ENCODE results near the gene TNNT1. TPM values are rescaled to one million over a fixed set of nuclear protein-coding genes. Genes with fewer than 3 reads are reported as not detected.

Gene TNNT1
- total and polyA plus RNA-seq, 2 experiments from 2014 or later = 11.5 to 32.1 TPM

DNA sequence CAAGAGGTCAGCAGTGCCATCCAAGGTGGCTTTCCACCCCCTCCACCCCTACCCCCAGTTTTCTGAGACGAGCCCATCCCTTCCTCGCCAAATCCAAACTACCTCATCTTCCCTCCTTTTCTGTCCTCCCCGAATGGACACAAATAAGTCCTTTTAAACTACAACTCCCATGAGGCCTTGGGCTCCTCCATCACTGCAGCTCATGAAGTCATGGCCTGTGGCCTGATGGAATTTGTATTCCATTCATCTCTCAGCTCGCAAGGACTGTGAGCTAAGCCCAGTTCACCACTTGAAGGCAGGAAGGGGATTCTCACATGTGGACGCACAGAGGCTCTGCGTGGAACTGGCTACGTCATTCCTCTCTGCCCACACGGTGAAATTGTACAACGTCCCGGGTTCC lies 47.8 kb upstream of the TNNT1 start:
- no peaks in the 10 kb centered on the region for H3K9me2 ChIP-seq (replicated peaks; ENCODE audit: insufficient read depth)
- H3K27ac ChIP-seq = no peak overlapping the region
- H3K4me1 ChIP-seq (ENCODE audit: insufficient read depth) = no peaks in the 10 kb centered on the region
- no peak overlapping the region for H3K4me3 ChIP-seq
- H4K20me1 ChIP-seq (ENCODE audit: insufficient read depth, poor library complexity, severe bottlenecking) = no peaks in the 10 kb centered on the region
- peak; percentile 3 for DNase-seq (ENCODE audit: low spot score)
- no peaks in the 10 kb centered on the region for H3K36me3 ChIP-seq (replicated peaks; ENCODE audit: insufficient read depth, low read depth)
- no peak overlapping the region for H2AFZ ChIP-seq
- H3K4me2 ChIP-seq = no peak overlapping the region
- no peaks in the 10 kb centered on the region for H3K9me3 ChIP-seq (ENCODE audit: low read depth)
- no peaks in the 10 kb centered on the region for H3K79me2 ChIP-seq
- H3K27me3 ChIP-seq = no peaks in the 10 kb centered on the region
- no peak for TF ChIP-seq EZH2phosphoT487 (IDR thresholded peaks at IDR 0.05; ENCODE audit: low read depth, severe bottlenecking, unreplicated experiment)
- TF ChIP-seq, protein P1, sequence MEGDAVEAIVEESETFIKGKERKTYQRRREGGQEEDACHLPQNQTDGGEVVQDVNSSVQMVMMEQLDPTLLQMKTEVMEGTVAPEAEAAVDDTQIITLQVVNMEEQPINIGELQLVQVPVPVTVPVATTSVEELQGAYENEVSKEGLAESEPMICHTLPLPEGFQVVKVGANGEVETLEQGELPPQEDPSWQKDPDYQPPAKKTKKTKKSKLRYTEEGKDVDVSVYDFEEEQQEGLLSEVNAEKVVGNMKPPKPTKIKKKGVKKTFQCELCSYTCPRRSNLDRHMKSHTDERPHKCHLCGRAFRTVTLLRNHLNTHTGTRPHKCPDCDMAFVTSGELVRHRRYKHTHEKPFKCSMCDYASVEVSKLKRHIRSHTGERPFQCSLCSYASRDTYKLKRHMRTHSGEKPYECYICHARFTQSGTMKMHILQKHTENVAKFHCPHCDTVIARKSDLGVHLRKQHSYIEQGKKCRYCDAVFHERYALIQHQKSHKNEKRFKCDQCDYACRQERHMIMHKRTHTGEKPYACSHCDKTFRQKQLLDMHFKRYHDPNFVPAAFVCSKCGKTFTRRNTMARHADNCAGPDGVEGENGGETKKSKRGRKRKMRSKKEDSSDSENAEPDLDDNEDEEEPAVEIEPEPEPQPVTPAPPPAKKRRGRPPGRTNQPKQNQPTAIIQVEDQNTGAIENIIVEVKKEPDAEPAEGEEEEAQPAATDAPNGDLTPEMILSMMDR (IDR thresholded peaks at IDR 0.05; ENCODE audit: poor library complexity) = no peak
- TF ChIP-seq EZH2 (IDR thresholded peaks at IDR 0.05; ENCODE audit: borderline replicate concordance) = no peak
- WGBS (ENCODE audit: low lambda C conversion rate, missing lambda C conversion rate) = 89% methylated on average over 10 of the region's 10 CpGs

DNA sequence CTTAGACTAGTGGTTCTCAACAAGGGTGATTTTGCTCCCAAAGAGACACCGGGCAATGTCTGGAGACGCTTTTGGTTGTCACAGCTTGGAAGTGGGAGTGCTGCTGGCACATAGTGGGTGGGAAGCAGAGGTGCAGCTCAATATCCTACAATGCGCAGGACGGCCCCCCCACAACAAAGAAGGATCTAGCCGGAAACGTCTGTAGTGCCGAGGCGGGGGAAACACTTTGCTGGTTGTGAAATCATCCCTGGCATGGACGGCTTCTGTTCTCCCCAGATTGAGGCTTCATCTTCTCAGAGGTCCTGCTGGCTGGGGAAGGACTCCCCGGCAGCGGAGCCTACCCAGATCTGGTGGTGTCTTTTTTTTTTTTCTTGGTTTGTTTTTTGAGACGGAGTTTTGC lies 44.5 kb upstream of the TNNT1 start:
- no peaks in the 10 kb centered on the region for H3K27me3 ChIP-seq
- no peak overlapping the region for H3K4me2 ChIP-seq
- 91% methylated on average over 12 of the region's 12 CpGs for WGBS (ENCODE audit: low lambda C conversion rate, missing lambda C conversion rate)

DNA sequence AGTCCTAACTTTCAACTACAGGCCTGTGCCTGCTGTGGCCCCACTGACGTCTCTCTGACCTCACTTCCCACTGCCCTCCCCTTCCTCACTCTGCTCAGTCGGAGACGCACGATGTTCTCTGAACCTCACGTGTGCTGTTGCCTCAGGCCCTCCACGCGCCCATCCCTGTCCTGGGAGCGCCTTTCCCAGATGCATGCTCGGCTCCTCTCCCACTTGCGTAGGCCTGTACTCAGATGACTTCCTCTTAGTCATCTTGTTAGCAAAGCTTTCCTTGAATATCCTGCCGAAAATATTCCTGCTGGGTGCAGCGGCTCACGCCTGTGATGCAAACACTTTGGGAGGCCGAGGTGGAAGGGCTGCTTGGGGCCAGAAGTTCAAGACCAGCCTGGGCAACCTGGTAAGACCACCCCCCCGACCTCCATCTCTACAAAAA lies 40.4 kb upstream of the TNNT1 start:
- Histone ChIP-seq H3K27me3 (no peaks in the 10 kb centered on the region), H3K4me3 (no peak overlapping the region), H3K79me2 (no peaks in the 10 kb centered on the region), H2AFZ (no peak overlapping the region), H4K20me1 (ENCODE audit: insufficient read depth, poor library complexity, severe bottlenecking) (no peaks in the 10 kb centered on the region), H3K4me2 (no peak overlapping the region), H3K36me3 (replicated peaks; ENCODE audit: insufficient read depth, low read depth) (no peaks in the 10 kb centered on the region), H3K4me1 (ENCODE audit: insufficient read depth) (no peaks in the 10 kb centered on the region), H3K27ac (no peak overlapping the region), H3K9me3 (ENCODE audit: low read depth) (no peaks in the 10 kb centered on the region), H3K9me2 (replicated peaks; ENCODE audit: insufficient read depth) (no peaks in the 10 kb centered on the region)
- WGBS (ENCODE audit: low lambda C conversion rate, missing lambda C conversion rate) = 66% methylated on average over 15 of the region's 15 CpGs
- TF ChIP-seq, protein P1 (IDR thresholded peaks at IDR 0.05; ENCODE audit: poor library complexity) = no peak
- TF ChIP-seq EZH2 (IDR thresholded peaks at IDR 0.05; ENCODE audit: borderline replicate concordance) = no peak
- TF ChIP-seq EZH2phosphoT487 (IDR thresholded peaks at IDR 0.05; ENCODE audit: low read depth, severe bottlenecking, unreplicated experiment) = no peak
- no peak for DNase-seq (ENCODE audit: low spot score)

More for the DNA sequence above, 44.5 kb upstream of the TNNT1 start:
- H3K36me3 ChIP-seq (replicated peaks; ENCODE audit: insufficient read depth, low read depth) = no peaks in the 10 kb centered on the region
- DNase-seq (ENCODE audit: low spot score) = no peak
- no peaks in the 10 kb centered on the region for H3K9me3 ChIP-seq (ENCODE audit: low read depth)
- no peak overlapping the region for H3K27ac ChIP-seq
- H3K9me2 ChIP-seq (replicated peaks; ENCODE audit: insufficient read depth) = no peaks in the 10 kb centered on the region
- no peaks in the 10 kb centered on the region for H4K20me1 ChIP-seq (ENCODE audit: insufficient read depth, poor library complexity, severe bottlenecking)
- TF ChIP-seq EZH2phosphoT487 (IDR thresholded peaks at IDR 0.05; ENCODE audit: low read depth, severe bottlenecking, unreplicated experiment) = no peak
- no peak for TF ChIP-seq EZH2 (IDR thresholded peaks at IDR 0.05; ENCODE audit: borderline replicate concordance)
- TF ChIP-seq, protein P1 (IDR thresholded peaks at IDR 0.05; ENCODE audit: poor library complexity) = no peak
- no peak overlapping the region for H2AFZ ChIP-seq
- H3K4me3 ChIP-seq = no peak overlapping the region
- no peaks in the 10 kb centered on the region for H3K79me2 ChIP-seq
- no peaks in the 10 kb centered on the region for H3K4me1 ChIP-seq (ENCODE audit: insufficient read depth)

DNA sequence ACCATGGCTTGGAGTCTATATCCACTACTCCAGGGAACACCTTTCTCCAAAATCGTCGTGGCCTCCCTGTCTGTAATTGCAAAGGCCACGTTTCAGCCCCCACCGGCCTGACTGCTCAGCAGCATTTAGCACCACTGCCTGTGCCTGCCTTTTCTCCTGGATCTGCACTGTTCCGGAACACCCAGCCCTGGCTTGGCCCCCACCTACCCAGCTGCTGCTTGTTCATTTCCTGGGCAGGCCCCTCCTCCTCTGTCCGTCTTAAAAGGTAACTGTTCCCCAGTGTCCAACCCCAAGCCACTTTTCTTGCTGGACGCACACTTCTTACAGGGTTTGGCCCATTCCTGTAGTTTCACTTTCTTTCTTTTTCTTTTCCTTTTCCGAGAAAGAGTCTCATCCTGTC lies 39.6 kb upstream of the TNNT1 start:
- H3K36me3 ChIP-seq (replicated peaks; ENCODE audit: insufficient read depth, low read depth) = no peaks in the 10 kb centered on the region

More for the DNA sequence above, 39.6 kb upstream of the TNNT1 start:
- no peak overlapping the region for H3K4me2 ChIP-seq
- H3K9me3 ChIP-seq (ENCODE audit: low read depth) = no peaks in the 10 kb centered on the region
- H3K27me3 ChIP-seq = no peaks in the 10 kb centered on the region
- no peak for DNase-seq (ENCODE audit: low spot score)
- H4K20me1 ChIP-seq (ENCODE audit: insufficient read depth, poor library complexity, severe bottlenecking) = no peaks in the 10 kb centered on the region
- no peak overlapping the region for H2AFZ ChIP-seq
- no peak overlapping the region for H3K27ac ChIP-seq
- TF ChIP-seq, protein P1 (IDR thresholded peaks at IDR 0.05; ENCODE audit: poor library complexity) = no peak
- no peak for TF ChIP-seq EZH2 (IDR thresholded peaks at IDR 0.05; ENCODE audit: borderline replicate concordance)
- no peak for TF ChIP-seq EZH2phosphoT487 (IDR thresholded peaks at IDR 0.05; ENCODE audit: low read depth, severe bottlenecking, unreplicated experiment)
- WGBS (ENCODE audit: low lambda C conversion rate, missing lambda C conversion rate) = 79% methylated on average over 8 of the region's 8 CpGs
- no peaks in the 10 kb centered on the region for H3K79me2 ChIP-seq
- no peak overlapping the region for H3K4me3 ChIP-seq
- H3K4me1 ChIP-seq (ENCODE audit: insufficient read depth) = no peaks in the 10 kb centered on the region
- H3K9me2 ChIP-seq (replicated peaks; ENCODE audit: insufficient read depth) = no peaks in the 10 kb centered on the region
